Astrocyte (in vitro differentiated cells and primary cell): Measurements from ENCODE around the gene GRIK3. TPM values are rescaled to one million over a fixed set of nuclear protein-coding genes. Genes with fewer than 3 reads are reported as not detected.

Experiments
- DNase-seq: peaks from one replicate; pipeline ENCODE4 v3.0.0-alpha.2; 2010; ENCODE audit warnings: low read depth
- FAIRE-seq: peaks from 2 replicates; lab custom pipeline; 2011; peaks lifted over from hg19 to GRCh38; lab: Jason Lieb, UNC
- H2AFZ ChIP-seq: 2 replicates; pipeline ENCODE4 v1.6.0; 2012; ENCODE audit warnings: low read depth, low read length, inconsistent platforms
- H3K27ac ChIP-seq: 2 replicates; pipeline ENCODE4 v1.5.1; 2011; ENCODE audit warnings: low read depth, low read length, inconsistent platforms
- H3K27me3 ChIP-seq: 2 replicates; pipeline ENCODE4 v1.6.0; 2011; ENCODE audit warnings: low read length, inconsistent platforms; ENCODE audit not compliant: insufficient read depth
- H3K36me3 ChIP-seq: 2 replicates; pipeline ENCODE4 v1.5.1; 2011; ENCODE audit warnings: low read length, inconsistent platforms; ENCODE audit not compliant: insufficient read depth
- H3K4me1 ChIP-seq: 2 replicates; pipeline ENCODE4 v1.5.1; 2011; ENCODE audit warnings: low read length, inconsistent platforms; ENCODE audit not compliant: insufficient read depth
- H3K4me2 ChIP-seq: 2 replicates; pipeline ENCODE4 v1.6.0; 2012; ENCODE audit warnings: low read length, inconsistent platforms
- H3K4me3 ChIP-seq: 2 replicates; pipeline ENCODE4 v1.5.1; 2011; ENCODE audit warnings: low read depth, mild to moderate bottlenecking, low read length, inconsistent platforms; ENCODE audit not compliant: insufficient read depth
- H3K79me2 ChIP-seq: 2 replicates; pipeline ENCODE4 v1.6.0; 2012; ENCODE audit warnings: mild to moderate bottlenecking, low read length, inconsistent platforms; ENCODE audit not compliant: insufficient read depth
- H3K9ac ChIP-seq: 2 replicates; pipeline ENCODE4 v1.6.0; 2012; ENCODE audit warnings: mild to moderate bottlenecking, low read length, inconsistent platforms
- H3K9me3 ChIP-seq: 2 replicates; pipeline ENCODE4 v1.5.1; 2012; ENCODE audit warnings: low read depth, mild to moderate bottlenecking, low read length, inconsistent platforms; ENCODE audit not compliant: insufficient read depth
- H4K20me1 ChIP-seq: 2 replicates; pipeline ENCODE4 v1.6.0; 2012; ENCODE audit warnings: low read length, inconsistent platforms; ENCODE audit not compliant: insufficient read depth
- H3K27ac Mint-ChIP-seq: one replicate; pipeline ENCODE4 v1.8.0; 2021; ENCODE audit warnings: mild to moderate bottlenecking, mixed read lengths; ENCODE audit not compliant: unreplicated experiment
- H3K27me3 Mint-ChIP-seq: one replicate; pipeline ENCODE4 v1.8.0; 2021; ENCODE audit warnings: low read depth, mixed read lengths; ENCODE audit not compliant: unreplicated experiment
- H3K36me3 Mint-ChIP-seq: one replicate; pipeline ENCODE4 v1.8.0; 2021; ENCODE audit warnings: low read depth, mixed read lengths; ENCODE audit not compliant: unreplicated experiment
- H3K4me1 Mint-ChIP-seq: one replicate; pipeline ENCODE4 v1.8.0; 2021; ENCODE audit warnings: low read depth, mixed read lengths; ENCODE audit not compliant: unreplicated experiment
- H3K4me3 Mint-ChIP-seq: one replicate; pipeline ENCODE4 v1.8.0; 2021; ENCODE audit warnings: mild to moderate bottlenecking, moderate library complexity, mixed read lengths; ENCODE audit not compliant: unreplicated experiment
- H3K9me3 Mint-ChIP-seq: one replicate; pipeline ENCODE4 v1.8.0; 2021; ENCODE audit warnings: mild to moderate bottlenecking, mixed read lengths; ENCODE audit not compliant: unreplicated experiment
- EZH2 ChIP-seq: IDR thresholded peaks from 2 replicates; pipeline ENCODE4 v1.6.1; 2012; ENCODE audit warnings: mild to moderate bottlenecking, low read length, inconsistent platforms; ENCODE audit not compliant: insufficient read depth
- total RNA-seq: library from RNA; stranded (reverse); gene quantifications from 2 replicates; pipeline ENCODE4 v1.2.1, GENCODE V29; 2021
- TF ChIP-seq, protein P1 (sequence below): IDR thresholded peaks from 2 replicates; pipeline ENCODE4 v1.5.1; 2011; ENCODE audit warnings: low read depth, mild to moderate bottlenecking, inconsistent platforms, low read length, moderate library complexity; ENCODE audit not compliant: insufficient read depth

GRIK3 gene
- total RNA-seq, 1 donor from 2014 or later = 0.16 TPM

DNA sequence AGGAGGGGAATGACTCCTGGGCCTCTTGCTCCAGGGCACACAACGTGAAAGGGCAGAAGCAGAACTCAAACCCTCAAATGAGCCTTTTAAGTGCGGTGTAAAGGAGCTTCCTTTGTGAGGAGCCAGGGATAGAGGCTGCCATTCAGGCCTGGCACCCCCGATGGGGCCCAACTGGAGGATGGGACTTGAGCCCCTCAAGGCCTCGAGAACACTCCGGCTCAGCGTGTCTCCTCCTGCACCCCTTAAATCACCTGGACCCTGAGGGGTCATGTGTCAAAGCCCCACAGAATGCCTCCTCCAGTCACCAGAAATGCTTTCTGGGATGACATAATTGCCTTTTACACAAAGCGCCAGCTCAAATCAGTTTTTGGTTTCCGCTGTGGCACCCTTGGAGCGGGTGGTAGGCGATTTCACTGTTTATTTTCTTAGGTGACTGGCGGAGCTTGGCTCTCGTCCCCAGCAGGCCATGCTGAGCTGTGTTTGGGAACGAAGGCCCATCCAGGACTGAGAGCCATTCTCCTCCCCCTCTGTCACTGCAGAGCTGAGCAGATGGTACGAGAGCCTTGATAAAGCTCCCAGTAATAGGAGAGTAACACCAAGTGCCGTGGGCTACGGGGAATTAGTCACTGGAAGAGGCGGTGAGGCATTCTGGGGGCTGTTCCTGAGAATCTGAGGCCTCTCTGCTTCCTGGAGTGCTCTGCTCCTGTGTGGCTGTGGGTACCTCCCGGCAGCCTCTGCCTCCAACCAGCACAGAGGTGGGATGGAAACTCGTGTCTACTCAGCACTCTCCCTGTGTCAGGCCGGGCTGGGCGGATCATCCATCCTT, 163.0 kb downstream of the GRIK3 start:
- no peak overlapping the region for H3K9ac ChIP-seq
- DNase-seq (no peak), FAIRE-seq (no peak)
- no peaks in the 10 kb centered on the region for H3K9me3 ChIP-seq
- Mint-ChIP-seq H3K27ac (no peak overlapping the region), H3K4me3 (no peak overlapping the region), H3K9me3 (peaks cover 3% of the 10 kb centered on the region), H3K27me3 (peaks cover 23% of the 10 kb centered on the region), H3K36me3 (no peaks in the 10 kb centered on the region), H3K4me1 (peaks cover 8% of the 10 kb centered on the region)
- no peak overlapping the region for H3K4me2 ChIP-seq
- H3K36me3 ChIP-seq = no peaks in the 10 kb centered on the region
- H2AFZ ChIP-seq = no peak overlapping the region
- no peaks in the 10 kb centered on the region for H3K79me2 ChIP-seq
- no peaks in the 10 kb centered on the region for H3K27me3 ChIP-seq
- no peak overlapping the region for H3K4me3 ChIP-seq
- no peaks in the 10 kb centered on the region for H4K20me1 ChIP-seq
- H3K4me1 ChIP-seq = no peaks in the 10 kb centered on the region
- no peak overlapping the region for H3K27ac ChIP-seq
- TF ChIP-seq, protein P1, sequence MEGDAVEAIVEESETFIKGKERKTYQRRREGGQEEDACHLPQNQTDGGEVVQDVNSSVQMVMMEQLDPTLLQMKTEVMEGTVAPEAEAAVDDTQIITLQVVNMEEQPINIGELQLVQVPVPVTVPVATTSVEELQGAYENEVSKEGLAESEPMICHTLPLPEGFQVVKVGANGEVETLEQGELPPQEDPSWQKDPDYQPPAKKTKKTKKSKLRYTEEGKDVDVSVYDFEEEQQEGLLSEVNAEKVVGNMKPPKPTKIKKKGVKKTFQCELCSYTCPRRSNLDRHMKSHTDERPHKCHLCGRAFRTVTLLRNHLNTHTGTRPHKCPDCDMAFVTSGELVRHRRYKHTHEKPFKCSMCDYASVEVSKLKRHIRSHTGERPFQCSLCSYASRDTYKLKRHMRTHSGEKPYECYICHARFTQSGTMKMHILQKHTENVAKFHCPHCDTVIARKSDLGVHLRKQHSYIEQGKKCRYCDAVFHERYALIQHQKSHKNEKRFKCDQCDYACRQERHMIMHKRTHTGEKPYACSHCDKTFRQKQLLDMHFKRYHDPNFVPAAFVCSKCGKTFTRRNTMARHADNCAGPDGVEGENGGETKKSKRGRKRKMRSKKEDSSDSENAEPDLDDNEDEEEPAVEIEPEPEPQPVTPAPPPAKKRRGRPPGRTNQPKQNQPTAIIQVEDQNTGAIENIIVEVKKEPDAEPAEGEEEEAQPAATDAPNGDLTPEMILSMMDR = no peak
- no peak for TF ChIP-seq EZH2

DNA sequence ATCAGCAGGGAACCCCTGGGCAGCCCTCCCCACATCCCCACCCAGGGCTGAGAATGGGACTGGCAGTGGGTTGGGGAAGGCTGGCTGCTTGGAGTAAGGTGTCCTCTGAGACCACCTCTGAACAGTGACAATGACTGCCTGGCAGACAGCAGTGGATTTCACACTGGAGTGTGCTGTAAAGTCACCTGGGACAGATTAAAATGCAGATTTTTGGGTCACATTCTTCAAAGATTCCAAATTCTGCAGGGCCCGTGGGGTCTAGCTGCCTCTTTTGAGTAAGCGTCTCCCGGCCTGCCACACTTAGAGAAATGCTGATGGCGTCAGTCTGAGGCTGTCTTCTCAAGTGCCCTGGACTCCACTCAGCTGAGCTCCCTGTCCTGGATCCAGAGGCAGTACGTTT, 164.5 kb downstream of the GRIK3 start:
- Histone ChIP-seq H3K4me1 (no peaks in the 10 kb centered on the region), H4K20me1 (no peaks in the 10 kb centered on the region), H3K4me3 (no peak overlapping the region), H3K79me2 (no peaks in the 10 kb centered on the region), H3K27ac (no peak overlapping the region), H3K9ac (no peak overlapping the region), H3K36me3 (no peaks in the 10 kb centered on the region), H3K4me2 (no peak overlapping the region), H3K9me3 (no peaks in the 10 kb centered on the region), H2AFZ (no peak overlapping the region), H3K27me3 (no peaks in the 10 kb centered on the region)
- no peak for FAIRE-seq
- no peaks in the 10 kb centered on the region for H3K36me3 Mint-ChIP-seq
- DNase-seq = no peak
- peaks cover 8% of the 10 kb centered on the region for H3K4me1 Mint-ChIP-seq
- no peaks in the 10 kb centered on the region for H3K9me3 Mint-ChIP-seq
- H3K4me3 Mint-ChIP-seq = no peak overlapping the region
- no peak overlapping the region for H3K27ac Mint-ChIP-seq
- peaks cover 20% of the 10 kb centered on the region for H3K27me3 Mint-ChIP-seq
- TF ChIP-seq, protein P1 = no peak
- no peak for TF ChIP-seq EZH2

DNA sequence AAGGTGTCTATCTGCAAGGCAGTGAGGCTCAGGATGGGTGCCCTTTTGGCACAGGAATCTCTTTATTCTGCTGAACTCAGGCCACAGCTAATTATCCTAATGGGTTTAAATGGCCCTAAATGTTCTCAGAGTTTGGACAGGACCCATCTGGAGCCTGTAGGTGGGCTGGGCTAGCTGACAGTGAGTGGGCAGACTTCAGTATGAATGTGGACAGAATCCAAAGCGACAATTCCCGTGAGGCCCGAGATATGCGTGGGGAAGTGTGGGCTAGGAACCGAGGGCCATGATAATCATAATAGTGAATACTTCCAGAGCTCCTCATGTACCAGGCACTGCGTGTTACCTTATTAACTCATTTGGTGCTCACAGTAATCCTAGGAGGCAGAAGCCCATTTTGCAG, 165.3 kb downstream of the GRIK3 start:
- H3K9me3 ChIP-seq = no peaks in the 10 kb centered on the region
- FAIRE-seq (no peak), DNase-seq (no peak)
- no peaks in the 10 kb centered on the region for H3K9me3 Mint-ChIP-seq
- no peaks in the 10 kb centered on the region for H3K4me1 ChIP-seq
- H4K20me1 ChIP-seq = no peaks in the 10 kb centered on the region
- TF ChIP-seq, protein P1 = no peak
- TF ChIP-seq EZH2 = no peak
- H3K4me3 ChIP-seq = no peak overlapping the region
- H3K4me1 Mint-ChIP-seq = peaks cover 8% of the 10 kb centered on the region
- H3K4me2 ChIP-seq = no peak overlapping the region
- H3K9ac ChIP-seq = no peak overlapping the region
- no peak overlapping the region for H3K4me3 Mint-ChIP-seq
- H3K27ac ChIP-seq = no peak overlapping the region
- H3K27ac Mint-ChIP-seq = no peak overlapping the region
- H3K36me3 Mint-ChIP-seq = no peaks in the 10 kb centered on the region
- no peak overlapping the region for H2AFZ ChIP-seq
- no peaks in the 10 kb centered on the region for H3K27me3 ChIP-seq
- H3K36me3 ChIP-seq = no peaks in the 10 kb centered on the region
- no peaks in the 10 kb centered on the region for H3K79me2 ChIP-seq
- peaks cover 13% of the 10 kb centered on the region for H3K27me3 Mint-ChIP-seq
